Measurements from ENCODE around the gene RAB6B. TPM values are rescaled to one million over a fixed set of nuclear protein-coding genes. Genes with fewer than 3 reads are reported as not detected.

Gene RAB6B
- total and polyA plus RNA-seq, 2 of the 4 experiments (the other 2 are of a cell fraction), result 0.18 to 1.2 TPM

GRCh38 chr3:133820889-133821675, 74.6 kb downstream of the RAB6B start:
- Histone ChIP-seq H3K14ac (replicated peaks; ENCODE audit: low read depth, low read length) (no peak overlapping the region), H2BK5ac (ENCODE audit: low read depth, low read length, poor library complexity, severe bottlenecking) (no peak overlapping the region), H3K18ac (ENCODE audit: low read depth, low read length) (no peak overlapping the region), H3K79me1 (ENCODE audit: low read depth in 1 of 2, low read length in 2 of 2) (peaks cover 0 to 3% of the 10 kb centered on the region in 2 experiments; a peak in 3 of 4 replicates), H3K4me1 (ENCODE audit: control insufficient read depth, insufficient read depth, low read length) (no peaks in the 10 kb centered on the region), H2BK120ac (ENCODE audit: low read depth, low read length) (no peak overlapping the region), H2AK9ac (replicated peaks; ENCODE audit: low read depth, low read length, poor library complexity) (no peak overlapping the region), H3K9ac (ENCODE audit: low read depth, low read length) (no peak overlapping the region), H4K20me1 (ENCODE audit: insufficient read depth, low read length) (peaks cover 7% of the 10 kb centered on the region), H2BK20ac (ENCODE audit: low read depth, low read length) (no peak overlapping the region), H3K4me2 (ENCODE audit: low read depth, low read length) (no peak overlapping the region), H3K36me3 (ENCODE audit: control insufficient read depth, insufficient read depth, low read length) (peaks cover 38% of the 10 kb centered on the region), H2AFZ (replicated peaks; ENCODE audit: low read length, poor library complexity) (no peak overlapping the region), H3K27me3 (ENCODE audit: control insufficient read depth, insufficient read depth, low read length) (no peaks in the 10 kb centered on the region), H3K9me1 (ENCODE audit: insufficient read depth, low read length) (peaks cover 19% of the 10 kb centered on the region), H4K91ac (ENCODE audit: insufficient read depth, low read depth, low read length) (no peak overlapping the region), H4K8ac (ENCODE audit: low read depth in 2 of 2, low read length in 2 of 2) (no peak overlapping the region), H3K56ac (ENCODE audit: extremely low read depth, insufficient read depth, low read length) (no peak overlapping the region), H3K4ac (ENCODE audit: low read depth, low read length) (no peak overlapping the region), H3K27ac (ENCODE audit: insufficient read depth, low read length) (no peak overlapping the region), H3K23ac (ENCODE audit: low read depth, low read length) (no peak overlapping the region), H3K4me3 (ENCODE audit: insufficient read depth, low read depth, low read length) (no peak overlapping the region), H2BK15ac (ENCODE audit: low read depth, low read length) (no peak overlapping the region), H2AK5ac (ENCODE audit: low read depth, low read length) (no peak overlapping the region), H3K9me3 (ENCODE audit: control insufficient read depth, insufficient read depth, low read length) (no peaks in the 10 kb centered on the region), H4K5ac (ENCODE audit: low read depth, low read length) (no peak overlapping the region)
- dilution Hi-C loops (cut with HindIII; ENCODE audit: low sequenced_read_pairs, unreplicated experiment), result no loop called here
- CTCF ChIA-PET, result no interaction called here
- in situ Hi-C loops (cut with MboI; ENCODE audit: low sequenced_read_pairs), result loop anchor here (10.0 to 25.0 kb wide), 3 partner anchors 359 to 666 kb away; partner anchors contain the start of genes ANAPC13 and CEP63
- POLR2A ChIA-PET (ENCODE audit: unreplicated experiment), result no interaction called here
- DNase-seq (no peak), ATAC-seq (ENCODE audit: low read depth) (no peak)
- no TSS peak for BruUV-seq (replicated peaks)
- intact Hi-C loops (cut with micrococcal nuclease), result loop anchor here (5.0 kb wide), 1 partner anchor 391 kb away; no protein-coding TSS in a partner anchor
- no peak for TF ChIP-seq CHD1 (IDR thresholded peaks at IDR 0.05; ENCODE audit: low read depth, low read length)
- WGBS, 2 experiments (ENCODE audit: extremely low coverage in 2 of 2, insufficient read length in 1 of 2), result no CpG with 5 or more reads among the region's 3 CpGs
